K562 (cell line): ENCODE results near the gene AKT1S1. TPM values are rescaled to one million over a fixed set of nuclear protein-coding genes. Genes with fewer than 3 reads are reported as not detected.
A peak's percentile ranks its signal among the peaks of the same experiment; 100 is the strongest.

Experiments
- ARID3A ChIP-seq: IDR thresholded peaks from 2 replicates; pipeline ENCODE4 v1.6.1; 2012; ENCODE audit warnings: low read depth, low read length, improper control_type of control experiment, borderline replicate concordance
- ELK1 ChIP-seq: sonication (generic); formaldehyde crosslinking; IDR thresholded peaks from 2 replicates; pipeline ENCODE4 v1.8.1; 2022; ENCODE audit warnings: missing genetic modification reagents
- RERE ChIP-seq: sonication (generic); formaldehyde crosslinking; IDR thresholded peaks from 2 replicates; pipeline ENCODE4 v1.8.0; 2023; ENCODE audit warnings: missing genetic modification reagents, mild to moderate bottlenecking, borderline replicate concordance
- SREBF1 ChIP-seq: fragments of 150-350 bp; IDR thresholded peaks from 2 replicates; pipeline ENCODE4 v1.6.1; 2014; ENCODE audit warnings: antibody characterized with exemption, low read depth, low read length, borderline replicate concordance
- THAP12 ChIP-seq: fragments of 250-450 bp; sonication (Bioruptor Pico); IDR thresholded peaks from 2 replicates; pipeline ENCODE4 v1.9.0; 2021; ENCODE audit warnings: mild to moderate bottlenecking, inconsistent platforms
- ZBTB17 ChIP-seq: fragments of 450-650 bp; formaldehyde crosslinking; IDR thresholded peaks from 2 replicates; pipeline ENCODE4 v1.4.0; 2020; ENCODE audit warnings: mild to moderate bottlenecking
- ZNF431 ChIP-seq: sonication (generic); formaldehyde crosslinking; IDR thresholded peaks from 2 replicates; pipeline ENCODE4 v1.8.0; 2022; ENCODE audit warnings: mild to moderate bottlenecking, missing genetic modification reagents
- ZNF655 ChIP-seq: fragments of 250-450 bp; sonication (Bioruptor Pico); IDR thresholded peaks from 2 replicates; pipeline ENCODE4 v1.5.0; 2021
- polyA plus RNA-seq, 8 experiments: library from polyadenylated mRNA; depleted of rRNA in 4 of 8; stranded (reverse) in 5 of 8; unstranded in 3 of 8; fragments of >200 nt; fragmentation: Nextera tagmentation in 2 of 8; fragmentation: Illumina TruSeq in 1 of 8; extraction: Ambion mirVana in 2 of 8; extraction: Trizol in 1 of 8; gene quantifications; 2 replicates each; pipeline versions ENCODE4 v1.2.1 to v1.2.3, GENCODE V29; 2011 to 2014; ENCODE audit warnings: inconsistent platforms in 1 of 8, missing spikeins in 1 of 8
- total RNA-seq, 7 experiments: library from RNA; depleted of rRNA in 6 of 7; stranded (reverse); fragments of >200 nt in 6 of 7; fragmentation: Illumina TruSeq in 2 of 7; extraction: Trizol in 2 of 7; gene quantifications; 2 replicates each; pipeline versions ENCODE4 v1.2.1 to v1.2.3, GENCODE V29; 2011 to 2021; ENCODE audit warnings: low replicate concordance in 1 of 7

The AKT1S1 gene
- total and polyA plus RNA-seq, 9 of the 15 experiments (the other 6 are each of a cell fraction or from before 2014, with no cell fraction given) = 1.2 to 50.3 (median 17.1) TPM

GRCh38 chr19:49890349-49891311 is 13.5 kb upstream of the AKT1S1 start (continued):
- no peak for TF ChIP-seq ZBTB17 (CRISPR knock-in tag)
- peak; percentile 34; the same call in 1 of the 2 replicates for TF ChIP-seq RERE (CRISPR knock-in tag)
- TF ChIP-seq SREBF1 = no peak
- 0 out of 2 replicates have a peak, but pooled peaks have one; percentile 28 for TF ChIP-seq ELK1 (CRISPR knock-in tag)
- TF ChIP-seq ZNF655 (CRISPR knock-in tag) = no peak
- TF ChIP-seq THAP12 (CRISPR knock-in tag) = peak; percentile 10; the same call in 1 of the 2 replicates
- TF ChIP-seq ARID3A = no peak
- peak; percentile 61; the same call in 1 of the 2 replicates for TF ChIP-seq ZNF431 (CRISPR knock-in tag)
